Inflammatory macrophage treated with lipopolysaccharide for 4 hours (primary cell): ENCODE data around the gene UROC1.
A peak's percentile ranks its signal among the peaks of the same experiment; 100 is the strongest.
"Not testable (repeated sequence)": the region's sequence is repeated elsewhere in the genome, so short reads cannot be mapped to it uniquely, and the experiment has no call there.

Experiments used
- DNase-seq: peaks from one replicate; pipeline ENCODE4 v3.0.0-alpha.2; 2020

The UROC1 gene

GRCh38 chr3:126546549-126547239 lies 29.1 kb upstream of the UROC1 start:
- DNase-seq = no peak

GRCh38 chr3:126546013-126546412 lies 28.4 kb upstream of the UROC1 start:
- no peak for DNase-seq

GRCh38 chr3:126545544-126545943 lies 28.0 kb upstream of the UROC1 start:
- DNase-seq = no peak

GRCh38 chr3:126544596-126545281 lies 27.2 kb upstream of the UROC1 start:
- DNase-seq = no peak

GRCh38 chr3:126543457-126544061 lies 26.0 kb upstream of the UROC1 start:
- no peak for DNase-seq

GRCh38 chr3:126542340-126543241 lies 25.0 kb upstream of the UROC1 start:
- no peak for DNase-seq

GRCh38 chr3:126541628-126542339 lies 24.2 kb upstream of the UROC1 start:
- DNase-seq = no peak

GRCh38 chr3:126540951-126541627 lies 23.5 kb upstream of the UROC1 start:
- DNase-seq = no peak

- DNase-seq = peak; percentile 75
Measured at GRCh38 chr3:126540342-126540849, 22.8 kb upstream of the UROC1 start.

- no peak for DNase-seq
Measured at GRCh38 chr3:126539558-126540250, 22.1 kb upstream of the UROC1 start.

- no peak for DNase-seq
Measured at GRCh38 chr3:126538966-126539365, 21.4 kb upstream of the UROC1 start.

- DNase-seq = no peak
Measured at GRCh38 chr3:126538316-126538715, 20.7 kb upstream of the UROC1 start.

GRCh38 chr3:126537730-126538281 lies 20.2 kb upstream of the UROC1 start:
- no peak for DNase-seq

- no peak for DNase-seq
Measured at GRCh38 chr3:126537116-126537729, 19.6 kb upstream of the UROC1 start.

GRCh38 chr3:126536126-126536525 lies 18.6 kb upstream of the UROC1 start:
- DNase-seq = no peak

- DNase-seq = no peak
Measured at GRCh38 chr3:126535636-126536035, 18.1 kb upstream of the UROC1 start.

- not testable (repeated sequence) for DNase-seq
Measured at GRCh38 chr3:126534716-126535115, 17.1 kb upstream of the UROC1 start.

GRCh38 chr3:126533506-126533905 lies 15.9 kb upstream of the UROC1 start:
- DNase-seq = peak; percentile 35

- no peak for DNase-seq
Measured at GRCh38 chr3:126531051-126531330, 13.4 kb upstream of the UROC1 start.
